ENCODE measurements around the gene SWI5. TPM values are rescaled to one million over a fixed set of nuclear protein-coding genes. Genes with fewer than 3 reads are reported as not detected.
A peak's percentile ranks its signal among the peaks of the same experiment; 100 is the strongest.
"Not testable (repeated sequence)": the region's sequence is repeated elsewhere in the genome, so short reads cannot be mapped to it uniquely, and the experiment has no call there.

The SWI5 gene
- total and polyA plus RNA-seq, 9 of the 15 experiments (the other 6 are each of a cell fraction or from before 2014, with no cell fraction given): 62.8 to 133 (median 95.9) TPM

DNA sequence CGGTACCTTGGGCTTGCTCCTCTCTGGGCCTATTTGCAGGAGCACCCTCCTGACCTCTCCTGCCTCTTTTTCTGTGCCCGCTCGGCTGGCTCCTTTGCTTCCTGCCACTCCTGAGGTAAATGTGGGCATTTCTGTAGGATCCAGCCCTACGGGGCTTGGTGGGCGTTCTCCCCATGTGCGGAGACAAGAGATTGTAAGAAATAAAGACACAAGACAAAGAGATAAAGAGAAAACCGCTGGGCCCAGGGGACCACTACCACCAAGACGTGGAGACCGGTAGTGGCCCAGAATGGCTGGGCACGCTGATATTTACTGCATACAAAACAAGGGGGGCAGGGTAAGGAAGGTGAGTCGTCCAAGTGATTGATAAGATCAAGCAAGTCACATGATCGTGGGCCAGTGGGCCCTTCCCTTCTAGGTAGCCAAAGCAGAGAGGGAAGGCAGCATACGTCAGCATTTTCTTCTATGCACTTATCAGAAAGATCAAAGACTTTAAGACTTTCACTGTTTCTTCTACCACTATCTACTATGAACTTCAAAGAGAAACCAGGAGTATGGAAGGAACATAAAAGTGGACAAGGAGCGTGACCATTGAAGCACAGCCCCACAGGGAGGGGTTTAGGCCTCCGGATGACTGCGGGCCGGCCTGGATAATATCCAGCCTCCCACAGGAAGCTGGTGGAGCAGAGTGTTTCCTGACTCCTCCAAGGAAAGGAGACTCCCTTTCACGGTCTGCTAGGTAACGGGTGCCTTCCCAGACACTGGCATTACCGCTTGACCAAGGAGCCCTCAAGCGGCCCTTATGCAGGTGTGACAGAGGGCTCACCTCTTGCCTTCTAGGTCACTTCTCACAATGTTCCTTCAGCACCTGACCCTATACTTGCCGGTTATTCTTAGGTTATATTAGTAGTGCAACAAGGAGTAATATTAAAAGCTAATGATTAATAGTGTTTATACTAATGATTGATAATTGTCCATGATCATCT, 3.3 kb downstream of the SWI5 start (continued):
- TF ChIP-seq KDM2B (CRISPR knock-in tag; IDR thresholded peaks at IDR 0.05) (0 out of 2 replicates have a peak, but pooled peaks have one; percentile 72), JUN (IDR thresholded peaks at IDR 0.05; ENCODE audit: borderline replicate concordance, low read depth, low read length) (peak; percentile 17; the same call in 1 of the 2 replicates), ATF1 (tag; IDR thresholded peaks at IDR 0.05) (peak; percentile 75), RAD21 (CRISPR knock-in tag; conservative IDR thresholded peaks at IDR 0.05 in 1 of 2, IDR thresholded peaks at IDR 0.05 in 1 of 2) (0 out of 4 replicates have a peak, but pooled peaks have one; percentile 2 to 21), ZNF561 (CRISPR knock-in tag; conservative IDR thresholded peaks at IDR 0.05) (peak; percentile 70; the same call in 1 of the 2 replicates), ZNF586 (CRISPR knock-in tag; conservative IDR thresholded peaks at IDR 0.05) (0 out of 2 replicates have a peak, but pooled peaks have one; percentile 31), KLF6 (CRISPR knock-in tag; IDR thresholded peaks at IDR 0.05; ENCODE audit: borderline replicate concordance) (peak; percentile 71; the same call in 1 of the 2 replicates), CHD4 (IDR thresholded peaks at IDR 0.05; ENCODE audit: insufficient read depth, insufficient replicate concordance, low read depth, low read length, poor library complexity, severe bottlenecking) (peak; percentile 80), ZNF695 (CRISPR knock-in tag; IDR thresholded peaks at IDR 0.05) (peak; percentile 66; the same call in 1 of the 2 replicates), ZBTB17 (CRISPR knock-in tag; IDR thresholded peaks at IDR 0.05) (peak; percentile 83), IFI16 (CRISPR knock-in tag; IDR thresholded peaks at IDR 0.05) (0 out of 2 replicates have a peak, but pooled peaks have one; percentile 66), HMG20A (CRISPR knock-in tag; conservative IDR thresholded peaks at IDR 0.05) (peak; percentile 69), ZNF707 (CRISPR knock-in tag; conservative IDR thresholded peaks at IDR 0.05) (0 out of 2 replicates have a peak, but pooled peaks have one; percentile 50)
- not testable (repeated sequence) for TF ChIP-seq JUN (CRISPR knock-in tag; IDR thresholded peaks at IDR 0.05; ENCODE audit: borderline replicate concordance); ATF1 (CRISPR knock-in tag; IDR thresholded peaks at IDR 0.05)
- TF ChIP-seq, protein P1, sequence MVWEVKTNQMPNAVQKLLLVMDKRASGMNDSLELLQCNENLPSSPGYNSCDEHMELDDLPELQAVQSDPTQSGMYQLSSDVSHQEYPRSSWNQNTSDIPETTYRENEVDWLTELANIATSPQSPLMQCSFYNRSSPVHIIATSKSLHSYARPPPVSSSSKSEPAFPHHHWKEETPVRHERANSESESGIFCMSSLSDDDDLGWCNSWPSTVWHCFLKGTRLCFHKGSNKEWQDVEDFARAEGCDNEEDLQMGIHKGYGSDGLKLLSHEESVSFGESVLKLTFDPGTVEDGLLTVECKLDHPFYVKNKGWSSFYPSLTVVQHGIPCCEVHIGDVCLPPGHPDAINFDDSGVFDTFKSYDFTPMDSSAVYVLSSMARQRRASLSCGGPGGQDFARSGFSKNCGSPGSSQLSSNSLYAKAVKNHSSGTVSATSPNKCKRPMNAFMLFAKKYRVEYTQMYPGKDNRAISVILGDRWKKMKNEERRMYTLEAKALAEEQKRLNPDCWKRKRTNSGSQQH (CRISPR knock-in tag; IDR thresholded peaks at IDR 0.05): peak; percentile 81; the same call in 1 of the 2 replicates
- TF ChIP-seq, protein P2, sequence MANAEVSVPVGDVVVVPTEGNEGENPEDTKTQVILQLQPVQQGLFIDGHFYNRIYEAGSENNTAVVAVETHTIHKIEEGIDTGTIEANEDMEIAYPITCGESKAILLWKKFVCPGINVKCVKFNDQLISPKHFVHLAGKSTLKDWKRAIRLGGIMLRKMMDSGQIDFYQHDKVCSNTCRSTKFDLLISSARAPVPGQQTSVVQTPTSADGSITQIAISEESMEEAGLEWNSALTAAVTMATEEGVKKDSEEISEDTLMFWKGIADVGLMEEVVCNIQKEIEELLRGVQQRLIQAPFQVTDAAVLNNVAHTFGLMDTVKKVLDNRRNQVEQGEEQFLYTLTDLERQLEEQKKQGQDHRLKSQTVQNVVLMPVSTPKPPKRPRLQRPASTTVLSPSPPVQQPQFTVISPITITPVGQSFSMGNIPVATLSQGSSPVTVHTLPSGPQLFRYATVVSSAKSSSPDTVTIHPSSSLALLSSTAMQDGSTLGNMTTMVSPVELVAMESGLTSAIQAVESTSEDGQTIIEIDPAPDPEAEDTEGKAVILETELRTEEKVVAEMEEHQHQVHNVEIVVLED (CRISPR knock-in tag; IDR thresholded peaks at IDR 0.05): peak; percentile 48
- TF ChIP-seq, protein P3, sequence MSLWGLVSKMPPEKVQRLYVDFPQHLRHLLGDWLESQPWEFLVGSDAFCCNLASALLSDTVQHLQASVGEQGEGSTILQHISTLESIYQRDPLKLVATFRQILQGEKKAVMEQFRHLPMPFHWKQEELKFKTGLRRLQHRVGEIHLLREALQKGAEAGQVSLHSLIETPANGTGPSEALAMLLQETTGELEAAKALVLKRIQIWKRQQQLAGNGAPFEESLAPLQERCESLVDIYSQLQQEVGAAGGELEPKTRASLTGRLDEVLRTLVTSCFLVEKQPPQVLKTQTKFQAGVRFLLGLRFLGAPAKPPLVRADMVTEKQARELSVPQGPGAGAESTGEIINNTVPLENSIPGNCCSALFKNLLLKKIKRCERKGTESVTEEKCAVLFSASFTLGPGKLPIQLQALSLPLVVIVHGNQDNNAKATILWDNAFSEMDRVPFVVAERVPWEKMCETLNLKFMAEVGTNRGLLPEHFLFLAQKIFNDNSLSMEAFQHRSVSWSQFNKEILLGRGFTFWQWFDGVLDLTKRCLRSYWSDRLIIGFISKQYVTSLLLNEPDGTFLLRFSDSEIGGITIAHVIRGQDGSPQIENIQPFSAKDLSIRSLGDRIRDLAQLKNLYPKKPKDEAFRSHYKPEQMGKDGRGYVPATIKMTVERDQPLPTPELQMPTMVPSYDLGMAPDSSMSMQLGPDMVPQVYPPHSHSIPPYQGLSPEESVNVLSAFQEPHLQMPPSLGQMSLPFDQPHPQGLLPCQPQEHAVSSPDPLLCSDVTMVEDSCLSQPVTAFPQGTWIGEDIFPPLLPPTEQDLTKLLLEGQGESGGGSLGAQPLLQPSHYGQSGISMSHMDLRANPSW (CRISPR knock-in tag; IDR thresholded peaks at IDR 0.05): 0 out of 2 replicates have a peak, but pooled peaks have one; percentile 57
- TF ChIP-seq, protein P4, sequence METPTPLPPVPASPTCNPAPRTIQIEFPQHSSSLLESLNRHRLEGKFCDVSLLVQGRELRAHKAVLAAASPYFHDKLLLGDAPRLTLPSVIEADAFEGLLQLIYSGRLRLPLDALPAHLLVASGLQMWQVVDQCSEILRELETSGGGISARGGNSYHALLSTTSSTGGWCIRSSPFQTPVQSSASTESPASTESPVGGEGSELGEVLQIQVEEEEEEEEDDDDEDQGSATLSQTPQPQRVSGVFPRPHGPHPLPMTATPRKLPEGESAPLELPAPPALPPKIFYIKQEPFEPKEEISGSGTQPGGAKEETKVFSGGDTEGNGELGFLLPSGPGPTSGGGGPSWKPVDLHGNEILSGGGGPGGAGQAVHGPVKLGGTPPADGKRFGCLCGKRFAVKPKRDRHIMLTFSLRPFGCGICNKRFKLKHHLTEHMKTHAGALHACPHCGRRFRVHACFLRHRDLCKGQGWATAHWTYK (CRISPR knock-in tag; IDR thresholded peaks at IDR 0.05): peak; percentile 88
